Heart left ventricle (tissue), 16 donors: ENCODE measurements around the gene IGSF9. TPM values are rescaled to one million over a fixed set of nuclear protein-coding genes. Genes with fewer than 3 reads are reported as not detected.
"Not testable (repeated sequence)": the region's sequence is repeated elsewhere in the genome, so short reads cannot be mapped to it uniquely, and the experiment has no call there.

ENCODE experiments used
- ATAC-seq, 4 donors: fragments of 200-7000 bp; cut with Tn5 transposase; one replicate each; pipeline ENCODE4 v1.9.1; 2020 to 2022; ENCODE audit warnings: moderate library complexity in 4 of 4, mild to moderate bottlenecking in 3 of 4, moderate number of reproducible peaks in 1 of 4
- DNase-seq, 5 donors: peaks; one replicate each; pipeline ENCODE4 v3.0.0-alpha.2; 2020
- H3K27ac ChIP-seq, 12 donors: fragments of 200-600 bp; sonication (generic) in 4 of 12; one replicate each; pipeline versions ENCODE4 v1.5.0 to v1.8.0; 2016 to 2022; ENCODE audit warnings: mild to moderate bottlenecking in 2 of 12
- H3K27me3 ChIP-seq, 9 donors: fragments of 200-600 bp; sonication (generic) in 2 of 9; one replicate each; pipeline versions ENCODE4 v1.5.1 to v1.8.0; 2016 to 2022; ENCODE audit warnings: mild to moderate bottlenecking in 3 of 9
- H3K36me3 ChIP-seq, 9 donors: fragments of 200-600 bp; sonication (generic) in 2 of 9; one replicate each; pipeline versions ENCODE4 v1.5.0 to v1.8.0; 2018 to 2022; ENCODE audit warnings: mild to moderate bottlenecking in 2 of 9
- H3K4me1 ChIP-seq, 12 donors: fragments of 200-600 bp; sonication (generic) in 4 of 12; one replicate each; pipeline versions ENCODE4 v1.5.0 to v1.8.0; 2016 to 2022; ENCODE audit warnings: mild to moderate bottlenecking in 3 of 12
- H3K4me3 ChIP-seq, 12 donors: fragments of 200-600 bp; sonication (generic) in 4 of 12; one replicate each; pipeline versions ENCODE4 v1.5.0 to v1.8.0; 2017 to 2022; ENCODE audit warnings: mild to moderate bottlenecking in 9 of 12, moderate library complexity in 4 of 12
- H3K9me3 ChIP-seq, 12 donors: fragments of 200-600 bp; sonication (generic) in 4 of 12; one replicate each; pipeline versions ENCODE4 v1.5.0 to v1.8.0; 2016 to 2022; ENCODE audit warnings: mild to moderate bottlenecking in 1 of 12
- POLR2A ChIP-seq, 2 donors: fragments of 450-650 bp; IDR thresholded peaks; one replicate each; pipeline ENCODE4 v1.6.1; 2017; ENCODE audit warnings: antibody characterized with exemption in 2 of 2, mild to moderate bottlenecking in 2 of 2, moderate library complexity in 2 of 2
- WGBS, 4 donors: extraction: QIAGEN DNeasy Blood & Tissue Kit in 2 of 4; methylation state at CpG; one replicate each; pipeline versions ENCODE4 v1.1.5 to v1.1.7; 2013 to 2018; 5-methylcytosine and 5-hydroxymethylcytosine counted together
- intact Hi-C, 10 donors: fragments of 100-400 bp; cut with DNase I; formaldehyde crosslinking; loops; one replicate each; pipeline versions ENCODE4 v1.11.1 to v1.14.2; 2022
- polyA plus RNA-seq, 2 donors: library from polyadenylated mRNA; stranded (reverse); fragments of 200-250 nt; gene quantifications; one replicate each; pipeline ENCODE4 v1.2.3, GENCODE V29; 2013
- total RNA-seq, 9 donors: library from RNA; depleted of rRNA in 2 of 9; stranded (reverse); fragments of >200 nt in 2 of 9; fragmentation: NEBNext Ultra II Directional in 3 of 9; extraction: Animal tissue kit (Norgen Biotek cat#: 25700) in 3 of 9; gene quantifications; one replicate each; pipeline versions ENCODE4 v1.1.0 to v1.2.4, GENCODE V29; 2016 to 2023
- TF ChIP-seq, protein P1 (sequence below), 12 donors: fragments of 200-600 bp; sonication (generic) in 4 of 12; IDR thresholded peaks; one replicate each; pipeline versions ENCODE4 v1.5.0 to v1.8.0; 2018 to 2022; ENCODE audit warnings: antibody characterized with exemption in 12 of 12, mild to moderate bottlenecking in 5 of 12
- donor health status: ischemic (EF 13 %, LVEDD 7.1; RV severe dilation, severe dysfunction).
- donor health status: healthy with polysubstance abuse.
- donor health status: DM: no; HTN: yes; CAD: no.
- donor health status: DM: no; HTN: no; CAD: no.
- donor health status: ischemic (EF 25% LVEDD 6.9; RV normal size, moderate dysfunction).
- donor health status: ischemic (EF 25% LVEDD 5.7; RV mildly dilated, moderate dysfunction).
- donor health status: healthy.
- donor health status: DM: yes; HTN: yes; CAD: no.
- donor health status: ischemic (EF 35%, LVEDD 5.7; RV mildly dilated, moderate dysfunction).
- donor health status: nonischemic (EF 11% LVEDD 7.7; RV severe dilation, severe dysfunction).
- donor health status: DM: yes; HTN: yes; CAD: no.
- donor health status: PGD.
- donor health status: ischemic (EF 29% LVEDD 5.4; RV normal size, mild dysfunction).
- donor health status: nonischemic (EF 23%, LVEDD 6.1; RV moderate dilation, normal function).

The IGSF9 gene
- total and polyA plus RNA-seq, 11 donors = 0.06 to 4.8 (median 0.12) TPM; not detected in 6

DNA sequence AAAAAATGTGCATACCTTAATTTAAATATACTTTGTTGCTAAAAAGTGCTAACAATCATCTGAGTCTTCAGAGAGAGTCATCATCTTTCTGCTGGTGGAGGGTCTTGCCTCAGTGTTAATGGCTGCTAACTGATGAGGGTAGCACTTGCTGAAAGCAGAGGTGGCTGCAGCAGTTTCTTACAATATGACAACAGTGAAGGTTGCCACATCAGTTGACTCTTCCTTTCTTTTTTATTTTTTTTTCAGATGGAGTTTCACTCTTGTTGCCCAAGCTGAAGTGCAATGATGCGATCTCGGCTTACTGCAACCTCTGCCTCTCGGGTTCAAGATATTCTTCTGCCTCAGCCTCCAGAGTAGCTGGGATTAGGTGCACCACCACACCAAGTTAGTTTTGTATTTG, 42.9 kb downstream of the IGSF9 start:
- Histone ChIP-seq H3K4me3 (no peak overlapping the region), H3K9me3 (peaks cover 0 to 7% (median 0%) of the 10 kb centered on the region in 12 donors), H3K27me3 (no peaks in the 10 kb centered on the region), H3K36me3 (no peaks in the 10 kb centered on the region), H3K4me1 (peaks cover 0 to 24% (median 11%) of the 10 kb centered on the region in 12 donors), H3K27ac (no peak overlapping the region)
- no peak for DNase-seq
- ATAC-seq = no peak
- TF ChIP-seq POLR2A (IDR thresholded peaks at IDR 0.05) = no peak
- TF ChIP-seq, protein P1, sequence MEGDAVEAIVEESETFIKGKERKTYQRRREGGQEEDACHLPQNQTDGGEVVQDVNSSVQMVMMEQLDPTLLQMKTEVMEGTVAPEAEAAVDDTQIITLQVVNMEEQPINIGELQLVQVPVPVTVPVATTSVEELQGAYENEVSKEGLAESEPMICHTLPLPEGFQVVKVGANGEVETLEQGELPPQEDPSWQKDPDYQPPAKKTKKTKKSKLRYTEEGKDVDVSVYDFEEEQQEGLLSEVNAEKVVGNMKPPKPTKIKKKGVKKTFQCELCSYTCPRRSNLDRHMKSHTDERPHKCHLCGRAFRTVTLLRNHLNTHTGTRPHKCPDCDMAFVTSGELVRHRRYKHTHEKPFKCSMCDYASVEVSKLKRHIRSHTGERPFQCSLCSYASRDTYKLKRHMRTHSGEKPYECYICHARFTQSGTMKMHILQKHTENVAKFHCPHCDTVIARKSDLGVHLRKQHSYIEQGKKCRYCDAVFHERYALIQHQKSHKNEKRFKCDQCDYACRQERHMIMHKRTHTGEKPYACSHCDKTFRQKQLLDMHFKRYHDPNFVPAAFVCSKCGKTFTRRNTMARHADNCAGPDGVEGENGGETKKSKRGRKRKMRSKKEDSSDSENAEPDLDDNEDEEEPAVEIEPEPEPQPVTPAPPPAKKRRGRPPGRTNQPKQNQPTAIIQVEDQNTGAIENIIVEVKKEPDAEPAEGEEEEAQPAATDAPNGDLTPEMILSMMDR (IDR thresholded peaks at IDR 0.05) = no peak
- 89 to 98% (median 97%) methylated on average over 3 of the region's 3 CpGs for WGBS, 4 donors
- intact Hi-C loops = no loop called here

DNA sequence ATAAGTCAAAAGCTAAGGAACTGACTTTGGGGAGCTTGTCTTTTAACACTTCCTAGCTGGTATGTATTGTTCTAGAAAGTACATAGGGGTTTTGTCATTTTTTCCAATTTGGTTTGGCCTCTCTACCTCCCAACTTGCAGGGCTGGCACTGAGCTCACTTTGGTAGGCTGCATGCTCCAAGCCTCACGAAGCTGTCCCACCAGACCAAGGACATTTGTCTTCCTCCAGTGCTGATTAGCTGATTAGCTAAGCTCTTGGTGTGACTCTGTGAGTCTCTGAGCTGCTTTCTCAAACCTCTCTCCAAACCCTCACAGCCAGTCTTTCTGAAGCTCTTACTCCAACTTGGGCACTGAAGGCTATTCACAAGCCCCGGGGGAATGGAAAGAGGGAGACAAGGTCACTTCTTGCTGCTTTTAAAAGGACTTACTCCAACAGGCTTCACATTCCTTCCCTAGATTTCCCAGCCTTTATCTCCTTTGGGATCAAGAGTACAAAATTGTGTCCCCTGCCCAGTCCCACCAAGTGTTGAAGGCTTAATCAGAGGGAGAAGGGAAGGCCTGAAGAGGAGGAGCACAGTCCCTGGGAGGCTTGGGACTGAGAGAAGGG, 44.6 kb downstream of the IGSF9 start:
- TF ChIP-seq, protein P1 (IDR thresholded peaks at IDR 0.05) = no peak
- no peak for TF ChIP-seq POLR2A (IDR thresholded peaks at IDR 0.05)
- Histone ChIP-seq H3K27ac (peak overlapping the region in 3 of 12 donors; percentile 22 to 30 (median 29)), H3K4me1 (peaks cover 0 to 41% (median 16%) of the 10 kb centered on the region in 12 donors), H3K9me3 (peaks cover 0 to 7% (median 0%) of the 10 kb centered on the region in 12 donors), H3K27me3 (no peaks in the 10 kb centered on the region), H3K4me3 (no peak overlapping the region), H3K36me3 (no peaks in the 10 kb centered on the region)
- peak in 1 of 4 donors; percentile 16 for ATAC-seq
- 67 to 85% (median 75%) methylated on average over 2 of the region's 2 CpGs for WGBS, 4 donors
- intact Hi-C loops = no loop called here
- no peak for DNase-seq

DNA sequence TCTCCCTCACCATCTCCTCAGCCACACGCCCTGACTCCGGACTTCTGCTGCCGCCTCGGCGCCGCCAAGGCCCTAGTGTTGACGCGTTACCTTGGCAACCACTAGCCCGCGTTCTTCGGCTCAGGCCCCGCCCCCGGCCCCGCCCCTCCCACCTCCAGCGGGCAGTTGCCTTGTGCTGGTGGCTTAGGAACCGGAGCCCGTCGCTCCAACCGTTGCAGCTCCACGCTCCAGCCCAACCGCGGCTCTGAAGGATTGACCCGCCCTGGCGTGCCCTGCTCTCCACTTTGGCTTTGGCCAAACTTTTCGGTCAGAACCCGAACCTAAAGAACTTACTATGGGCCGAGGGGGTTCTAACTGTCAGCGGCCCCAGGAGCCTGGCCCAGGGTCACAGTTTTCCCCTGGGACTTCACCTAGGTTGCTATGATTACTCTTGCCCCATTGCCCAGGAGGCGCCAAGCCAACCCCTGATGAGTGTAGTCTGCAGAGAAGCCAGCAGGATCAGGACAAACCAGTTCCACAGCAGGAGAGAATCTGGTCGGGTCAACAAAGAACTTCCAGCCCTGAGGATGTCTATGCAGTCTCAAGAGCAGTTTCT, 45.2 kb downstream of the IGSF9 start, which contains the start of gene CFAP45:
Gene CFAP45, minus strand, starts transcription at position 80 of the 595 bp plus-strand sequence. Its CDS starts 67 bp downstream, at position 13.
- peak; percentile 81 to 87 (median 85) for DNase-seq
- Histone ChIP-seq H3K36me3 (no peaks in the 10 kb centered on the region), H3K4me1 (peaks cover 0 to 48% (median 21%) of the 10 kb centered on the region in 12 donors), H3K4me3 (no peak within 1 kb of the TSS), H3K27me3 (no peaks in the 10 kb centered on the region), H3K9me3 (peaks cover 0 to 7% (median 0%) of the 10 kb centered on the region in 12 donors), H3K27ac (peak within 1 kb of the TSS in 6 of 12 donors; percentile 2 to 44 (median 16))
- intact Hi-C loops = no loop called here
- no peak for TF ChIP-seq POLR2A (IDR thresholded peaks at IDR 0.05)
- TF ChIP-seq, protein P1 (IDR thresholded peaks at IDR 0.05) = no peak
- WGBS, 4 donors = 18 to 24% (median 23%) methylated on average over 24 to 30 of the region's 30 CpGs
- ATAC-seq = peak; percentile 81 to 94 (median 88)

DNA sequence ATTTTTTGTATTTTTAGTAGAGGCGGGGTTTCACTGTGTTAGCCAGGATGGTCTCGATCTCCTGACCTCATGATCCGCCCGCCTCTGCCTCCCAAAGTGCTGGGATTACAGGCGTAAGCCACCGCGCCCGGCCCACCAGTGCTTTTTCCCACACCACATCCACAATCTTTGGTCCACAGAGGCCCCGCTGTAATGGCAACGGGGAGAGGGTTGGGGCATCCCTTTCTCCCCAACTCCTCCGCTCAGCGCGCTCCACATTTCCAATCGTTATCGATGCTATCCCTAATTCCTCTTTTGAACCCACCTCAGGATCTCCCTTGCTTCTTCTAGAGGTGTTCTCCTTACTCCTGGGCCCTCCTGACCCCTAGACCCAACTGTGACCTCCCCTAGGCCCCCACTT, 45.8 kb downstream of the IGSF9 start:
- not testable (repeated sequence) for DNase-seq, H3K36me3 ChIP-seq, H3K9me3 ChIP-seq, H3K27me3 ChIP-seq, ATAC-seq, H3K4me3 ChIP-seq
- Histone ChIP-seq H3K27ac (peak overlapping the region in 2 of 12 donors; percentile 2 to 44), H3K4me1 (peaks cover 0 to 48% (median 21%) of the 10 kb centered on the region in 12 donors)
- WGBS, 4 donors = 85 to 92% (median 92%) methylated on average over 12 to 15 of the region's 15 CpGs
- intact Hi-C loops = loop anchor here in 1 of 10 donors (10.0 kb wide), 1 partner anchor 735 kb away; no protein-coding TSS in a partner anchor
